ENCODE measurements around the gene RTL1.

The RTL1 gene

DNA sequence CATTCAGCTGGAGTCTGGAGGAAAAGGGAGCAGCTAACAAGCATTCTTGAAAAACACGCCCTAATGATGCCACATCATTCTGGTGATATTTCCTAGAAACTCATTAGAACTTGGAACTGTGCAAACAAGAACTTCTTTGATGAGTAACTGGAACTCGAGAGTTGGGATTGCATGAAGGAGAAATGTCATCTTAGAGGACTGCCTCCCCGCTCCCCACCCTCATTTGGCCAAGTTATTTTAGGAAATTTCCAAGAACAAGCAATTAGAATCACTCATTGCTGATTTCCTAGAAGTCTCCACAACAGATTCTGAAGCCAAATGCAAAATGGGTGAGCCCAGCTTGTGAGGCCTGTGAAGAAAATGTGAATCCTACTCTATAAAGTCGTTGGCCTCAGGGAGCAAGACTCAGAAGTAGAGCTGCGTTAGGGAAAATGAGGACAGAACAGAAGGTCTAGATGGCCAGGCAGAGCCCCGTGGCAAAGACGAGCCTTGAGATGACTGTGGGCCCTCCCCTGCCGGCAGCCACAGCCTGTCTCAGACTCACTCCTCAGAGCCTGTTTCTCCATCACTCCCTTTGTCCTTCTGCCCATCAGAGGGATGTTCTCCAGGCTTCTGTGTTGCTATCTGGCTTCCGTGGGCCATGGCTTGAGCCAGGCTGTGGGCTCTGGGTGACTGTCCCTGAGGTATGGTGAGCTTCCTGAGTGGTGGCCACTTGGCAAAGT lies 38.4 kb downstream of the RTL1 start:
- DNase-seq = peak; percentile 31

DNA sequence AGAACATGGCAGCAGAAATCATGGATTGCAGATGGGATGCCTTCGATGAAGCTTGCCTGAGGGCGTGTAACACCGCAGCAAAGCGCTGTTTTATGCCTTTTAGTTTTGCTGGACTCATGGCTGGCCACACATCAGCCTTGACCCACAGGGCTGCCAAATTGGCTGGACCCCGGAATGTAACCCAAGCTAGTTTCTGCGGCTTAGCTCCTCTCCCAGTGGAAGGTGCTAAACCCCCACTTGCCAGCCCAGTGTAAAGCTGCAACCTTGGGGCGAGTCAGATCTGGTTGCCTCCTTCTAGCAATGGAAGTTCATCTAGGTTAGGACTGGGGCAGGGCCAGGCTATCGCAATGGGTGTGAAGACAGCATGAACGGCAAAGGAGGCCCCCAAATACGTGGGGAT lies 39.3 kb downstream of the RTL1 start:
- peak; percentile 21 for DNase-seq

DNA sequence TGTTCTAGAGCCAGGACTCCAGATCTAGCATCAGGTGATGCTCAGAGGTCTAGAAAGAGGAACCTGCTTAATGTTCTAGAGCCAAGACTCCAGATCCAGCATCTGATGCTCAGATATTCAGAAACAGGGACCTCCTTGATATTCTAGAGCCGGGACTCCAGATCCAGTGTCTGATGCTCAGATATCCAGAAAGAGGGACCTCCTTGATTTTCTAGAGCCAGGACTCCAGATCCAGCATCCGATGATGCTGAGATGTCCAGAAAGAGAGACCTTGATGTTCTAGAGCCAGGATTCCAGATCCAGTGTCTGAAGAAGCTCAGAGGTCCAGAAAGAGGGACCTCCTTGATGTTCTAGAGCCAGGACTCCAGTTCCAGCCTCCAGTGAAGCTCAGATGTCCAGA lies 40.7 kb downstream of the RTL1 start:
- DNase-seq = no peak

DNA sequence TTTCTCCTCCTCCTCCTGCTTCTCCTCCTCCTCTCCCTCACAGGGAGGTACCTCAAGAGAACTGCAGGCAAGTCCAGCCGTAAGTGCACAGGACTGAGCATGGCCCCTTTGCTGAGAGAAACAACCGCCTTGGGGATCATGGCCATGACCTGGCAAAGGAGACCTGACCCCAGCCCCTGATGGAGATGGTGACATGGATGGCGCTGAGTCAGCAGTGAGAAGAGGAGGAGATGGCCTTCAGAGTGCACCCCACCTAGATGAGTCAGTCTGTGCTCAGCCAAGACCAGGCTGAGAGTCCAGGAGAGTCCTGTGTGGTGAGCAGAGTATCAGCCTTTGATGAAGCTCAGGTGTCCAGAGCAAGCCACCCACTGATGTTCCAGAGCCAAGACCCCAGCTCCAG lies 41.2 kb downstream of the RTL1 start:
- peak; percentile 15 for DNase-seq

DNA sequence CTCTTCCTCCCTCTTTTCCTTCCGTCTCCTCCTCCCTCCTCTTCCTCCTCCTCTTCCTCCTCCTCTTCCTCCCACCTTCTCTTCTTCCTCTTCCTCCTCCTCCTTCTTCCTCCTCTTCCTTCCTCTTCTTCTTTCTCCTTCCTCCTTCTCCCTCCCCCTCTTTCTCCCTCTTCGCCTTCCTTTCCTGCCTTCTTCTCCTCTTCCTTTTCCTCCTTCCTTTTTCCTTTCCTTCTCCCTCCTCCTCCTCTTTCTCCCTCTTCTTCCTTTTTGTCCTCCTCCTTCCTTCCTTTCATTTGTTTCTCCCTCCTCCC lies 41.6 kb downstream of the RTL1 start:
- no peak for DNase-seq

DNA sequence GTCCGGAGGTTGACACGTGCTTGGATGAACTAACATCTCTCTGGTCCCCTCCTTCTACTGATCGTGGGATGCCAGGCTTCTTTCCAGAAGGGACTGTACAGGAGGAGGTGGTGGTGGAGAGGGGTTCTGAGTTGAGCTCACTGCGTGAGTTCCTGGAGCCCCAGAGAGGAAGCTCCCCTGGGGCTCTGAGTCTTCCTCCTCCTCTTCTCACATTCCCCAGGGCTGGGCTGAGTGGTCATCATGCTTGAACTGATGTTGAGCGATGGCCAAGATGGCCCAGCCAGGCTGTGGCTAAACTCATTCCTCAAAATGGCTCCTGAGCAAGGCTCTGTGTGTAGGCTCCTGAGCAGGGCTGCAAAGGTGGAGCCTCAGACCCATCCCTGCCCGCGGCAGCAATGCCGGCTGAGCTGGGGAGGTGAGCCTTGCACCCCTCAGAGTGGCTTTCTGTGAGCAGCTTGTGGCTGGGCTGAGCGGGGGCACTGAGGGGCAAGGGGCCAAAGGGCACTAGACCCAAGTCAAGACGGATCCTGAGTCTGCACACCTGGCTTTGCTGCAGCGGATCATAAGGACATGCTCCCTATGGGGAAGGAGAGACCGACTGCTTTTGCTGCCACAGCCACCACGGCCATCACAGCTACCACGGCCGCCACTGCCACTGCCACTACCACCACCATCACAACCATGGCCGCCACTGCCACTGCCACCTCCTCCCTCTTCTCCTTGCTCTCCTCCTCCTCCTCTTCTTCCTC lies 42.2 kb downstream of the RTL1 start:
- no peak for DNase-seq

DNA sequence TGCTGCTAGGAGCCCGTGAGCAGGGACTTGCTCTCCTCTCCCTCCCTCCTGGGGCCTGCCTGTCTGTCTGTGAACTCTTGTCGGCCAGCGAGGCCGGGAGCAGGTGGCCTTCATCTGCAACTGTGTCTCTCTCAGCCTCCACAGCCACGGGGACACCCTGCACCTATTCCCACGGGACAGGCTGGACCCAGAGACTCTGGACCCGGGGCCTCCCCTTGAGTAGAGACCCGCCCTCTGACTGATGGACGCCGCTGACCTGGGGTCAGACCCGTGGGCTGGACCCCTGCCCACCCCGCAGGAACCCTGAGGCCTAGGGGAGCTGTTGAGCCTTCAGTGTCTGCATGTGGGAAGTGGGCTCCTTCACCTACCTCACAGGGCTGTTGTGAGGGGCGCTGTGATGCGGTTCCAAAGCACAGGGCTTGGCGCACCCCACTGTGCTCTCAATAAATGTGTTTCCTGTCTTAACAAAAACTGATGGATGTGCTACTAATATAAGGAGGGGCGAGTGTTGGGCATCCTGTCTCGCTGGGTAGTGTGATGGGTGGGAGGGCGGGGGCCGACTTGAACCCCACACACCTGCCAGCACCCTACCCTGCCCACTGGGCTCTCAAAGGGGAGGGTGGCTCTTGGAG lies 42.9 kb downstream of the RTL1 start:
- no peak for DNase-seq

DNA sequence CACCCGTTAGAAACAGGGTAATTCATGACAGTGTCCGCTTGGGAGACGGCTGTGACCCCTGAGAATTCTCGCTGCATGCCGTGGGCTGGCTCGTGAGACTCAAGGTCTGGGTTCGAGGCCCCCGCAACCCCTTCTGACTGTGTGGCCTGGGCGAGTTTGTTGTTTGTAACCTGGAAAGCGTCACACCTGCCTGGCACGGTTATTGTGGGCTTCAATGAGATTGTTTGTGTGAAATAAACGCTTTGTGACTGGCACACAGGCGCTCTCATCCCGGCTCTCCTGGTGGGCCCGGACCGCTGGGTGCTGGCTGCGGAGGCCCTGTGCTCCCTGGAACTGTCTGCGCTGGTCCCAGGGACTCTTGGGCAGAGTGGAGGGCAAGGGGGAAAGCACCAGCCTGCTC lies 43.7 kb downstream of the RTL1 start:
- no peak for DNase-seq

DNA sequence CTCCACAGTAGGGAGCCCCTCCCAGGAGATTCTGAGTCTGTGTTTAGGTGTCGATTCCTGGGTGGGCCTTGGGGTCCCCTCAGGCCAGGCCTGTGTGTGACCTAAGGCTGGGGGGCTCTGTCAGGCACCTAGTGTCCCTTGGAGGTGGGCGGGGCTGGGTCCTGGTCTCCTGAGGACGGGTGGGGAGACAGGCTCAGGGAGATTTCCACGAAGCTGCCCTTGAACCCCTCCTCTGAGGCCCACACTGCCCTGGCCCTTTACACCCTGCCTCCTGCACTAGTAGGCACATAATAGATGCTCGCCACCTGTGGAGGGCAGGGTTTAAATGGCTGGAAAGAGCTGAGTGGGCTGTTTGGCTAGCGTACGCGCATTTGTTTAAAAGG lies 44.7 kb downstream of the RTL1 start:
- no peak for DNase-seq

DNA sequence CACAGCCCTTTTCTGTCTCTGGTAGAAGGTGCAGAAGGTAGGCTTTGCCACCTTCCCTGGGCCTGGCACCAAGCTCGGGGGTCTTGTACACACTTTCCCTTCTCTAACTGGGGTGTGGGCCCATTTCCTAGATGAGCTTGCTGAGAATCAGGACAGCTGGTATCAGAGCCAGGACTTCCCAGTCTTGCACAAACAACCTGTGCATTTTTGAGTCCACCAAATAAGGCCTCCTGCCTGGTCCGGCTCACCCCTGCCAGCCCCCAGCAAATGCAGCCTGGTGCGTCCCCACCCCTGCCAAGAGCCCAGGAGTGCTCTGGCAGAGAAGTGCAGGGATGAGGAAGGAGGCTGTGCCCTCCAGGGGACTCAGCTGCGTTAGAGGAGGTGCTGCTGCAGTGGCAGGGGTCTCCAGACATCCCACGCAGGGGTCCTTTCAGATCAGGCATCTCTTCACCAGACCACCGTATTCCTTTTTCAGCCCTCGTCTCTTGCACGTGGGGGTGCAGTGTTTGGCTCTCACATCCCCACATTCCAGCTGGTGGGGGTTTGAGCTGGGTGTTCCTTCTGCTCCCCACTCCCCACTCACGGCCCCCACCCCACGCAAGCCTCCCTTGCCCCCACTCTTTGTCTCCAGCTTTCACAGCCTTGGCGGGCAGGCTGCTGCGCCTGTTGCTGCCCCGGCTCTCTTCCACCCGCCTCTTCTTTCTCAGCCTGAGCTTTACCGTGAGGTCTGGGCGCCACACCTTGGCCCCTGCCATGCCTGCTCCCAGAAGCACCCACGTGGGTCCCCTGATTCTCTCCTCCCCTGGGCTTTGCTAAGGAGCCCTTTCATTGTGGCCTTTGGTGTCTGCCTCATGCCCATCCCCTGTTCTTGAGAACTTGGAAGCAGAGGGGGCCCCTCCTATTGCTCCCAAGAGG lies 45.3 kb downstream of the RTL1 start:
- DNase-seq = no peak

DNA sequence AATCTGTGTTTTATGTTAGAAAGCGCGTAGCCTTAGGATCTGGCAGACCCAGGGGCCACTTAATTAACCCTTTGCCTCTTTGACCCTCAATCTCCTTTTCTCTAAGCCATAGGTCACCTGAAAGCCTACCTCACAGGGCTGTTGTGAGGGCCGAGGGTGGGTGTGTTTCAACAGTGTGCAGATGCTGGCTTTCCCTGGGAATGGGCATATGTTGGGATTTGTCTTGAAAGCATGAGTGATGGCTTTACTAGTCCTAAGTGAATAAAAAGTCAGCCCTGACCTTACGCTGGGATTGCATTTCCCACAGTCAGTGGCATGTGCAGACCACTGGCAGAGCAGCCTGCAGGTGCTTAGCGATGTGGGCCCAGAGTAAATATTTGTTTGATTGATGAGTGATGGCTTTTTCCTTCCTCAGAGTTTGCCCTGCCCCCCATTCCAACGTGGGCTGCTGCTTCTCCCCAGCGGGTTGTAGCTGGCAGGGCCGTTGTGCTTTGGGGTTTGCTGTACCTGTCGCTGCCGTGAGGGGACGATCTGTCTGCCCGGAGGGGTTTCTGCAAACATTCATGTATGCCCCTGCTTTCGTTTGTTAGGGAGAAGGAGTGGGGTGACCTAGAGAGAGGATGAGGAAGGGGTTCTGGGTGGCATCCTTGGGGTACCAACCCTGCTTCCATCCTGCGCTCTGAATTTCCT lies 46.1 kb downstream of the RTL1 start:
- DNase-seq = no peak

DNA sequence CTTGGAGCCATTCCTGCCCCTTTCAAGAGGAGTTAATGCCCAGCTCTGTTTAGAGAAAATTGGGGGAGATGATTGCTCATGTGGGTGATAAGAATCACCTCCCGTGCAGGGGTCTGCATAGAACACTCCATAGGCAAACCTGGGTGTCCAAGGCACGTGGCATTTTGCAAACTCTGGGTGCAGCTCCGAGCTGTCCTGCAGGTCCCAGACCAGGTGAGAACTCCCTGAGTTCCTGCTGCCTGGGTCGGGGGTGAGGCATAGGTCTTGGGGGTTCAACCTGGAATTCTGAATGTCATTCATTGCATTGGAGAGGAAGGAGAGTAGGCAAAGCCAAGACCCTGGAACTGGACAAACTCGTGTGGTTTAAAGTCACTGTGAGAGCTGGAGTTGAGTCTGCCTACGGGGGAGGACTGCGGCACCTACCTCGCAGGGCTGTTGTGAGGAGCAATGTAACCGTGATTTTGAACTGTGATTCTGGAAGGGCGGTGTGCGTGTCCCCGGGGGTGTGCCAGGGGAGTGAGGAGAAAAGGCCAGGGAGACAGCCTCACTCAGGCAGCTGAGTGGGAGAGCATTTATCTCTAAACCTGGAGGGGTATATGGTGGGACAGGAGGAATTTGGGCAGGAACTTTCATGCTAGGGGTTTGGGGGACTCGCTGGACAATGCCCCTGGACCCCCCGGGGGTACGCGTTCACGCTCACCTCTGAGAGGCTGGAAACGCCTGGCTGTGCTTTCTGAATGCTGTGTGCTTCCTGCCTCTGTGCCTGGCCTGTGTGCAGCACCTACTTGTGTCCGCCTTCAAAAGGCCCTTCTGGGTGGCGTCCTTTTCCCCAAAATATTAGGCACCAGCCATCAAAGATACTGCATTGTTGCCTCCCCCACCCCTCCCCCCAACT lies 47.2 kb downstream of the RTL1 start:
- DNase-seq = no peak

DNA sequence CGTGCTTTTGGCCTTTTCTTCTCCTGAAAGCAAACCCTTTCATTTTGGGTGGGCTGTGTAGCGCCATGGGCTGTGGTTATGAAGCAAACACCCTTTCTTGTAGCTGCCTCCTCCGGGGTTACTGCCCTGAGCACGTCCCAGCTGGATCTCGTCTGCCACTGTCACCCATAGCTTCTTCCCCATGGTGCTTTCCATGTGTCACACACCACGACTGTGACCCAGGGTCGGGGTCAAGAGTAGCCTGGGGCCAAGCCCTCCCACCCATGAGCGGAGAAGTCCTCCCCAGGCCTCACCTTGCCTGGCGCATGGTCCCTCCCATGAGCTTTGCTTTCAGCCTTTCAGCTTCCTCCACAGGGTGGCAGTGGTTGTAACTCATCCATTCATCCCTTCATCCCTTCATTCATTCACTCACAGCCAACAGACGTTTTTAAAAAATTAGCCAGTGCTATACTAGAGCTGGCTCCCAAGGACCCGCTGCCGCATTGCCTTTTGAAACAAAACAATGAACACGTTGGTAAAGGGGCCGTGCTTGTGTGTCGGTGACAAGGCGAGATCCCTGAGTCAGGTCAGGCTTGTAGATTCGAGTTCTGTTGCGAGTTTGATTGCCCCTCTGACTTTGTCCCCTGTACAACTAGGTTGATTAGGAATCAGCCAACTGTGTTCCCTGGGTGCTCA lies 48.1 kb downstream of the RTL1 start:
- DNase-seq = no peak

DNA sequence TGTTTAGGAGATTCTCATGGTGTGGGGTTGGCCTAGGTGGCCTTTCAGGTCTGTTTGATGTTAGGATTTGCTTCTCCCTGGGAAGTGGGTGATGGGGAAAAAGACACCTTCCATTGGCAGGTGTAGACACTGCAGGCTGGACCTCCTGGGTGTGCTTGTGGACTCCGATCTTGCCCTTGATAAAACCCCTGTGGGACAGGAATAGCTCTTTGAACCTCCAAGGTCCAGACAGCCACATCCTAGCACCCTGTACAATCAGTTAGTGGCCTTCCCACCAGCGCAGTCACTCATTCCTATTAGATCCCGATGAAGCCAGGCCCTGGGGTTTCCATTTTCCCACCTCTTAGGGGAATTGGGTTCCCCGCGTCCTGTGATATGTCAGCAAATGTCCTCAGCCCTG lies 49.1 kb downstream of the RTL1 start:
- no peak for DNase-seq

DNA sequence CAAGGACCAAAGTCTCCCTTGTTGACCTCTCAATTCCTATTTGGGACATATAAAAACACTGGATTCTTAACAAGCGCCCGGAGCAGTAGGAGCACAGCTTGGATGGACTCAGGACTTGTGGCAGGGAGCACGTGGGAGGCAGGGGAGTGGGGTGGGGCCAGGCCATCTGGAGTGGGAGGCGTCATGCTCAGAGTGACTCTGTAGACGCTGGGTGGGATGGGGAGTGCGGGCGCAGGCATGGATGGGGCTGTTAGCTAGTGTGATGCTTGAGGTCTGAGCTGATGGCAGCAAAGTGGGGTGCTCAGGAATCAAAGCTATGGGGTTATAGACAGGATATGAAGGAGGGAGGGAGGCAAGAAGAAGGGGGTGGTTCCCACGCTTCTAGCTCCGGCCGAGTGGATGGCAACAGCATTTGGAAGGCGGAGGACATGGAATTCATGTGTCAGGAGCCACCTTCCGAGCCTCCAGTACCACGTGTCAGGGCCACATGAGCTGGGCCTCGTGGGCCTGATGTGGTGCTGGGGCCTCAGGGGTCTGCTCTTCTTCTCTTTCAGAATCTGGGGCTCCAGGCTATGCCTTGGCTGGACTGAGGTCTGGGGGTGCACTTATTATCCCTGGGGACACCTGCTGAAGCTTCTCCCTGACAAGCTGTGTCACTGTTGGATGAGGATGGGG lies 51.4 kb downstream of the RTL1 start:
- no peak for DNase-seq

DNA sequence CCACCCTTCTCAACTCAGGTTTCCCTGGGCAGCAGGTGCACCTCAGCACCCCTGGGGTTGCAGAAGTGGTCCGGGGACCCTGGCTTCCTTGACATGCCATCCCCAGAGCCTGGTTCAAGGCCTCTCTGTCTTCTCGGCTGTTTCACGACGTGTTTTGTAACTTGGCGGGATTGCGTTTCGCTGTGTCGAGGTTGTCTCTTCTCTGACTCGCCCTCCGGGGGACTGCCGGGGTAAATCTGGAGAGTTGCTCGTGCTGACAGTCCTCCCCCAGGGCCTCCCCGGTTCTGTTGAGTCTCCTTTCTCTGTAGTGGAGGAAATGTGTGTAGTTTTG lies 52.0 kb downstream of the RTL1 start:
- DNase-seq = no peak

DNA sequence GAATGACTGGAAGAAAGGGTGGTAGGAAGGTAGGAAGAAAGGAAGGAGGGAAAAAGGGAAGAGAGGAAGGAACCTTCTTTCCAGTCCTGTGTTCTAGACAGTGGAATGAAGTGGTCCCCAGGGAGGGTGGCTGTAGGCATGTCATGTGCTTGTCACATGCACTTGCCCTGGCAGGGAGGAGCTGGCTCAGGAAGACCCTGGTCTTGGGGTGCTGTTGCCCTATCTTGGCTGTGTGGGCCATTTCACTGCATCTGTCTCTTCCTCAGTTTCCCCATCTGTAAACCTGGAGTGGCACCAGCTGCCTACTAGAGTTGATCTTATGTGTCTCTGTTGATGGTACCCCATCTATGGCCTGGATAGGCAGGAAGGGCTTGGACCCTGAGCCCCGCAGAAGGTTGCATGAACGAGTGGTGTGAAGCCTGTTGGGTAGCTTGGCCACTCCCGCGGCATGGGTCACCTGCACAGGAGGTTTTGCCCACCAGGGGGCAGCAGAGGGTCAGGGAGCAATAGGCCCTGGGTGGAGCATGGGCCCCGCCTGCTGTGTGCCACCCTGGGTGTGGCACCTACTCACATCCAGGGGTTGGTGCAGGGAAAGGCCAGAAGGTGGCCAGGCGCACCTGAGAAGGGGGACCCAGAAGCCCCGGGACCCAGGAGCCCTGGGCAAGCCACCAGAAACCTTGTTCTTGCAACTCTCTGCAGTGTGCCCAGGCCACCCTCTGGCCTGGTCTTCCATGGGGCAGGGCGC lies 52.5 kb downstream of the RTL1 start:
- no peak for DNase-seq

DNA sequence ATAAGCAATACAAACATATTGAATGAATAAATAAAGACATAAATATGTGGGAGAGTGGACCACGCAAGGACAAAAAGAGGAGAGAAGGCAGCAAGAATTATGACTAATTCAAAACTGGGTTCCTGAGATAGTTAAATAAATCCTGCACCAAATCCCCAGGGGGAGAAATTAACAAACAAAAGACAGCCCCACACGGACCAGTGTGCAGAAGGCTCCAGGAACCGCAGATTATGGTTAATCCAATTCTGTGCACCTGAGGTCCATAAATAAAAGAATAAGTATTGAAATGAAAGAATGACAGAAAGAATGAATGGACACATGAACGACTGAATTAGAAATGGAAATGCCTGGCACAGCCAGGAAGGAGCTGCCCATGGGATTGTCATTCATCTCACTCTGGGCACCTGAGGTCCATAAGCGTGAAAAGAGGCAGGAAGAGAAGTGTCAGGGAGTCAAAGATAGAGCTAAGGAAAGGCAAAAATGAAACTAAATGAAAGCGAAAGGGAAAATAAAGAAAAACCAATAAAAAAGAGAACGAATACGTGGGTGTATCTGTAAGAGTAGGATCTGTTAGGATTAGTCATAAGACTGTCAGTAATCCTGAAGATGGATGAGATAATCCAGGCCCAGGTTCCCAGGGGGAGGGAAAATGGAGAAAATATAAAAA lies 54.3 kb downstream of the RTL1 start:
- no peak for DNase-seq

DNA sequence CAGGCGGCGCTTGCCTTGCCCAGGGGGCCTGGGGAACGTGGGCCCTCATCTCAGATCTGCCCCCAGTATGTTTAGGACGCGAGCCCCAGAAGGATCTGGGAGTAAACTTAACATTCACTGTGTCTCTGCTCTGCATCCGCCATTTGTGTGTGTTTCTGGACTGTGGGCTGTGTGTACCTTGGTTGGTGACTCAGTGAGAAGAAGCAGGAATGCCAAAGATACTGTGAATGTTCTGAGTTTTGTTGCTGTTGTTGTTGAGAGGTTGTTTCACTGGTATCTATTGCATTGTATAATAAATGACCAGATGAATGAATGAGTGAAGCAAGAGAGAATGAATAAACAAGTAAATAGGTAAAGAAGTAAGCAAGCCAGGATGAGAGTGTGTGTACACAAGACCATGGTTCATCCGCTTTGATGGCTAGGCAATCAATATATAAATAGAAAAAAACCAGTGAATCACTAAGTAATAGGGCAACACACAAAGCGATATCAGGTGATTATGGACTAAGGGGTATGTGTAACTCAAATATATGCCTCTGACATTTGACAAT lies 57.1 kb downstream of the RTL1 start:
- no peak for DNase-seq
